Fibroblast of gingiva (primary cell): ENCODE results near the gene DNAH3.
"Not testable (repeated sequence)": the region's sequence is repeated elsewhere in the genome, so short reads cannot be mapped to it uniquely, and the experiment has no call there.

Experiments used
- DNase-seq: peaks from one replicate; pipeline ENCODE4 v3.0.0-alpha.2; 2011; ENCODE audit warnings: low read depth

DNAH3 gene

DNA sequence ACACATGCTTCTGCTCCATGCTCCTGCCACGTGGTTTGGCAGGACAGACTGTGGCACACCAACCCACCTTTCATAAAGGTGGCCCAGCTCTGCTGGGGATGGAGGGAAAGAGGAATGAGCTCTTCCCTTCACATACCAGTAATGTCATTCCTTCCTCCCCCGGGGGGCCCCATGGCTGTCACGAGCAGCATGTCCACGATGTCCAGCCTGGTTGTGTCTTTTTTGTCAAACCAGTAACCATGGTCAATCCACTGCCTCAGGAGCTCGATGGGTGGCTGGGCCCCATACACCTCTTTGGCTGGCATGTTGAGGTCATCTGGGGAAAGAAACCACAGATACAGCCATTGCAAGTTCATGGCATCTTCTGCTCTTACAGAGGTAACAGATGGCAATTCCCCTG is 153.5 kb downstream of the DNAH3 start:
- no peak for DNase-seq

DNA sequence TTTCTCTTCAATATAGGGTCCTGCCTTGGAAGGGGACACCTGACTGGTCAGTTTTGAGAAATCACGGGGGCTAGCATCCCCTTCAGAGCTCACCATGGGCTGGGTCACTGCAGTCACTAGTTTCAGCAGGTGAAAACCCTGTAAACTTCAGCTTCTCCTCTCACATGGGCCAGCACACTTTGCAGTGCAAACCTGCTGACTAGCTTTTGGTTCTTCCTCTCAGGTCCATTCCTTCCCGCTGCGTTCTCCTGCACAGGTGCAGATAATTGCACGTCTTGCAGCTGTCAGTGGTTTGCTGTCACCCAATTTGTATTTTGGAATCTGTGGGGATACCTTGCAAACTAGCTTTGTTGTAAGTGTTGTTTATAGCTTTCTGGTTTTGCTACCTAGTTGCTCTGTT is 154.9 kb downstream of the DNAH3 start:
- no peak for DNase-seq

DNA sequence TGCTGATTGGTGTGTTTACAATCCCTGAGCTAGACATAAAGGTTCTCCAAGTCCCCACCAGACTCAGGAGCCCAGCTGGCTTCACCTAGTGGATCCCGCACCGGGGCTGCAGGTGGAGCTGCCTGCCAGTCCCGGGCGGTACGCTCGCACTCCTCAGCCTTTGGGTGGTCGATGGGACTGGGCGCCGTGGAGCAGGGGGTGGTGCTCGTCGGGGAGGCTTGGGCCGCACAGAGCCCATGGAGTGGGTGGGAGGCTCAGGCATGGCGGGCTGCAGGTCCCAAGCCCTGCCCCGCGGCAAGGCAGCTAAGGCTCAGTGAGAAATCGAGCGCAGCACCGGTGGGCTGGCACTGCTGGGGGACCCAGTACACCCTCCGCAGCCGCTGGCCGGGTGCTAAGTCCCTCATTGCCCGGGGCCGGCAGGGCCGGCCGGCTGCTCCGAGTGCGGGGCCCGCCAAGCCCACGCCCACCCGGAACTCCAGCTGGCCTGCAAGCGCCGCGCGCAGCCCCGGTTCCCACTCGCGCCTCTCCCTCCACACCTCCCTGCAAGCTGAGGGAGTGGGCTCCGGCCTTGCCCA is 161.1 kb downstream of the DNAH3 start:
- DNase-seq, result not testable (repeated sequence)

DNA sequence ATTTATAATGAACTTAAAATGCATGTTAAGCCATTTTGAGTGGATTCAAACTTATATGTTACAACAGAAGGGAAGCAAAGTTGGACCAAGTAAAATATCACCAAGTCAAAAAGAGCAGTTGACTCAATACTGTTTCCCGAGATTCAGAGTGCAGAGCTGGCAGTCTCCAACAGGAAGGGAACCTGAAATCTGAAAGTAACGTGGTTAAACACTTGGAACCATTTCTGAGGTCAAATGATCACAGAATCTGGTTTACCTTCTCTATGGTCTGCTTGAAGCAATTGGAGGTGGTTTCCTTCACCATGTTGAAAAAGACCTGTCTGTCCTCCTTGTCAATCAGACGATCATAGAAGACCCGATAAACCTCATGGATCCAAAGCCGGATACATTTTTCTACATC is 163.6 kb downstream of the DNAH3 start:
- DNase-seq, result no peak

DNA sequence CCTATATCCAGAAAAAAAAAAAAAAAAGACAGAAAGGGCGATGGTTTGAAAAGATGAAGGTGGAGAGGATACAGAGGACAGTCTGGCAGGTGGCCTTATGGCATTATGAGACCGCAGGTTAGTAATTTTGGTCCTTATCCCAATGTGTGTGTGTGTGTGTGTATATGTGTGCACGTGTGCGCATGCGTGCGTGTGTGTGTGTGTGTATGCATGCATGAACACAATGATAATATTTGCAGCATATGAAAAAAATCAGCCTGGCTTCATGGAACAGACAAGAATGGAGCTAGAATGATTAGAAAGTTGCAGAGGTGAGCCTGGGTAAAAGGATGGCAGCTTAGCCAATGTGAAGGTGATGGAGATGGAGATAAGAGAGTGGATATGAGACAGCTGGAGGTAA is 166.6 kb downstream of the DNAH3 start:
- no peak for DNase-seq

DNA sequence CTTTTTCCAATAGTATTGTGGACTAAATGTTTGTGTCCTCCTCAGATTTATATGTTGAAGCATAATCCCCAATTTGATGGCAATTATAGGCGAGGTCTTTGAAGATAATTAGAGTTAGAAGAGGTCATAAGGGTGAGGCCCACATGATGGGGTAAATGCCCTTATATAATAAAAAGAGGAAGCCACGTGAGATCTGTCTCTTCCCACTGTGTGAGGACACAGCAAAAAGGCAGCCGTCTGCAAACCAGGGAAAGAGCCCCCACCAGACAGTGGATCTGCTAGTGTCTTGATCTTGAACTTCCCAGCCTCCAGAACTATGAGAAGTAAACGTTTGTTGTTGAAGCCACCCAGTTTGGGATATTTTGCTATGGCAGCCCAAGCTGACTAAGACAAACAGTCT is 174.1 kb downstream of the DNAH3 start:
- no peak for DNase-seq

DNA sequence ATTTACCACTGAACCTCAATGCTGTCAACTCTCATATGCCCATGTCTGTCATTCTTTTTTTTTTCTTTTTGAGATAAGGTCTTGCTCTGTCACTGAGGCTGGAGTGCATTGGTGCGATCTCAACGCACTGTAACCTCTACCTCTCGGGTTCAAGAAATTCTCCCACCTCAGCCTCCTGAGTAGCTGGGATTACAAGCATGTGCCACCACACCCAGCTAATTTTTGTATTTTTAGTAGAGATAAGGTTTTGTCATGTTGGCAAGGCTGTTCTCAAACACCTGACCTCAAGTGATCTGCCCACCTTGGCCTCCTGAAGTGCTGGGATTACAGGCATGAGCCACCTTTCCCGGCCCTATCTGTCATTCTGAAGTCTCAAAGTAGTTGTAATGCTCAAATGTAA is 177.4 kb downstream of the DNAH3 start:
- not testable (repeated sequence) for DNase-seq

DNA sequence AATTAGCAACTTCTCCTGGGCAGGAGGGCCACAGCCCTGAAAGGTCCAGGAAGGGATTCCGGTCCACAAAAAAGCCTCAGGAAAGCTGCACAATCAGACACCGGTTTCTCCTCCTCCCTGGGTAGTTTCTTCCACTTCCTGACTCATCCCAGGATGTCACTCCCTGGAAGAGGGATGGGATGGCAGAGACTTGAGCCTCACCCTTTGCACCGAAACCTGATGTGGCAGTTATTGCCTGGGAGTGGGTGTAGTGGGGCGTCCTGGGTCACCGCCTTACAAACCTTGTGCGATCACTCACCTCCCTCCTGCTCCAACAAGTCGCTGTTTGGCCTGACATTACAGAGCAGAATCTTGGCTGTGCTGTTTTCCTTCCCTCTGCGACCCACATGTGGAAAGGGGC is 179.2 kb downstream of the DNAH3 start:
- DNase-seq, result no peak

DNA sequence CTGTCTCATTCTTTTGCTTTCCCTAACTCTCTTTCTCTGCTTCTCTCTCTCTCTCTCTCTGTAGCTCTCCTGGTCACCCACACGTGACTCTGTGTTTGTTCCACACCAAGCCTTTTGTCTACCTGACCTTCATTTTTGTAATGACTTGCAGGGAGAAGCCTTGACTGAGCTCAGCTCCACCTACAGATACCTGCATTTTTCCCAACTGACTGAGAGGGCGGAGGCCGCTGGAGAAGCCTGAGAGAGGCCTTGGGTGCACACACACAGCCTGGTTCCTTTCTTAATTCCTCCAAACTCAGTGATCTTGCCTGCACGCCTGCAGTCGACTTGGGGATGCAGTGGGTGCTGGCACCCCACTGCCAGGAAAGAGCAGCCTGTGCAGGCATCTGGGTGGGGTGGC is 181.3 kb downstream of the DNAH3 start:
- DNase-seq, result no peak

DNA sequence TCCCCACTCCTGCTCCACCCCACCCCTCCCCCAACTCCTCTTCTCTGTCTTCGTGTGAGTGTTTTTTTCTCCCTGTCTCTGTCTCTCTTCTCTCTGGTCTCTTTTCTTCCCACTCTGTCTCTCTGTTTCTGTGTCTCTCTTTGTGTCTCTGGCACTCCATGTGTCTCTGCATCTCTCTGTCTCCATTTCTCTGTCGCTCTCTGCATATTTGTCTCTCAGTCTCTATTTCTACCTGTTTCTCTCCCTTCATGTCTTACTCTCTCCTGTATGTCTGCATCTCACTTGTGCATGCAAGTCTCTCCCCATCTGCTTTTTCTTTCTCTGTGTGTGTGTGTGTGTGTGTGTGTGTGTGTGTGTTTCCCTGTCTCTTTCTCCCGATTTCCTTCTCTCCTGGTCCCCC is 181.9 kb downstream of the DNAH3 start:
- no peak for DNase-seq

DNA sequence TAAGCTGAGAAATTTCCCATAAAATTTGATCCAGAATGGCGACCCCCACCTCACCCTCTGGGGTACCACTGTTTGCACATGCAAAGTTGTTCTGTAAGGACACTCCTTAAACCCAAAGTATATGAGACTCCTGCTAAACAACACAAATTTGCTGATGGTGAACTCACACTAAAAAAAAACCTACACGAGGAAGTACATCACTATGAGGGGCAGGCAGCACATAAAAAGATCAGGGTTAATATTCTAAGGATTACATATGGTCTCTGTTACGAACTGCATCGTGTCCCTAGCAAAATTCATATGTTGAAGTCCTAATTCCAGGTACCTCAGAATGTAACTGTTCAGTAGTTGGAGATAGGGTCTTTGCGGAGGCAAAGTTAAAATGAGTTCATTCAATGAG is 189.7 kb downstream of the DNAH3 start:
- no peak for DNase-seq

DNA sequence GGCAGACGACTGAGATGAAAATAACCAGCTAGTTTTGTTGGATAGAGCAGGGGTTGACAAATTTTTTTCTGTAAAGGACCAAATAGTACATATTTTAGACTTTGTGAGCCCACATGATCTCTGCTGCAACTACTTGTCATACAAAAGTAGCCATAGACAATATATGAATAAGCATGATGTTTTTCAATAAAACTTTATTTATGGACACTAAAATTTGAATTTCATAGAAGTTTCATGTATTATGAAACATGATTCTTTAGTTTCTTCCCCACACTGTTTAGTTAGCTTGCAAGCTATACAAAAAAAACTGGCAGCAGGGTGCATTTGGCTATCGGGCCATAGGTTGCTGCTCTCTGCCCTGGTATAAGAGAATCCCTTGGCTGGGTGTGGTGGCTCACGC is 193.5 kb downstream of the DNAH3 start:
- no peak for DNase-seq

DNA sequence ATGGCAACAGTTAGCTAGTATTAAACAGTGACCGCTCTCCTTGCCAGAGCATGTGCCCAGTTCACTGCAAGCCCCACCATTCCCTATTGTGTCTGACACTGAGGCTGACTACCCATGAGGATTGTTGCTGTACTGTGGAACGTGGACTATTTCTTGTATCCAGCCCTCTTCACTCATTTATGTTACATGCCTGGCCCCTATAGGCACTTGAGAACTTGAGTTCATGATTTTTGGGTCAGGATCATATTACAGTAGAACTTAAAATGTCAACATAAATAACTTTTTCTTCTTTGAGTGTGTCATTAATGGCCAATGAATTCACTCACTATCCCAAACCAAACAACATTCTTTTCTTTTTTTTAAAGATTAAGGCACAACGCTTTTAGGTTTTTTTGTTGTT is 194.3 kb downstream of the DNAH3 start:
- DNase-seq, result peak; percentile 34

DNA sequence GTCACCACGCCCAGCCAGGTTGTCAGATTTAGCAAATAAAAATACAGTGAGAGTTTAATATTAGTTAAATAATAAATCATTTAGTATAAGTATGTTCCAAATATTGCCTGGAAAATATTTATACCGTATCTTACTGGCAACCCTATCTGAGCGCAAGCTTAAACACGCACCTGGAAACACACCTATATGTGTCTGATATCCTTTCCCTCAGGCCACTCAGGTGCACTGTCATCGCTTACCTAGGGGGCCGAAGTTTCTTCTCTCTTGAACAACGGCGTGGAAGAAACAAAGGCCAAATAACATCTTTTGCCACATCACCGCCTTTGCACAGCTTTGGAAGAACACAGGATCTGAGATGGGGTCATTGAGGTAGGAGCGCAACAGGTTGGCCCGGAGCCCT is 196.1 kb downstream of the DNAH3 start:
- no peak for DNase-seq

DNA sequence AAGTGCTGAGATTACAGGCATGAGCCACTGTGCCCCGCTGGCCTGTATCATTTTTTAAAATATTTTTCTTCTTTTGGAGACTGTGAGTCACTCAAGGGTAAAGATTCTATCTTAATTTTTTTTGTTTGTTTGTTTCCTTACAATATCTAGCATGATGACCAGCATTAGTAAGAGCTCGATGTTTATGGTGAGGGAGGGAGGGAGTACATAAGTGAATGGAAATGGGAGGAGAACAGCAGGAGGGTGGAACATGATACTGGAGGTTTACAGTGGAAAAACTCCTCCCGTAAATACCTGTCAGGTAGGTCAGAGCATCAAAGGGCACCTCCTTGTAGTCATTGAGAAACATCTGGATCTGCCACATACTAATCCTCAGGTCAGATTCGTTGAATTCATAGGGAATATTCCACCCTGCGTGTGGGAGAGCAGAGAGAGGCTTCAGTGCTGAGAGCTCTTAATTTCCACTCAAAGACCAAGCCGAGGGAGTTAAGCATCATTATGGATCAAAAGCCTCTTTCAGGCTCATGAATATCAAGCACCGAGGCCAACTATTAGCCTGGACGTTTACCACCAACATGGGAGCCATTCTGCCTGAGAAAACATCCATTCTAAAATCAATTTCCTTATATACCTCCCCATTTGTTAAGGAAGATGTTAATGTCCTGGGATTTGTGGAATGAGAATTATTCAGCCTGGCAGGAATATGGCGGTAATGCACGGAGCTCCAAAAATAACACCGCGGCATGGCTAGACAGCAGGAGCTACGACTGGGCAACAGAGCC is 198.3 kb downstream of the DNAH3 start:
- DNase-seq, result no peak

DNA sequence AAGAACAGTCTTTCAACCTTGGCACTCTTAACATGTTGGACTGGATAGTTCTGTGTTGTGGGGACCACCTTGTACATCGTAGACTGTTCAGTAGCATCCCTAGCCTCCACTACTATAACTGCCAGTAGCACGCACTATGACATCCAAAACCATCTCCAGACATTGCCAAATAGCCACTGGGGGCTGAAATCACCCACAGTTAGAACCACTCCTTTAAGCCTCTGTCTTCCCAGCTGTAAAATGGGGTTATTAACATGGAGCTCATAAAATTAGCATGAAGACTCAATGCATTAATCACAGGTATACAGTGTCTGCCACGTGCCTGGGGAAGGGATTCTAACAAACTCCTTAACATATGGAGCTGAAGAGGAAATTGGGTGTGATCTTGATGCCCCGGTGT is 200.4 kb downstream of the DNAH3 start:
- DNase-seq, result no peak

DNA sequence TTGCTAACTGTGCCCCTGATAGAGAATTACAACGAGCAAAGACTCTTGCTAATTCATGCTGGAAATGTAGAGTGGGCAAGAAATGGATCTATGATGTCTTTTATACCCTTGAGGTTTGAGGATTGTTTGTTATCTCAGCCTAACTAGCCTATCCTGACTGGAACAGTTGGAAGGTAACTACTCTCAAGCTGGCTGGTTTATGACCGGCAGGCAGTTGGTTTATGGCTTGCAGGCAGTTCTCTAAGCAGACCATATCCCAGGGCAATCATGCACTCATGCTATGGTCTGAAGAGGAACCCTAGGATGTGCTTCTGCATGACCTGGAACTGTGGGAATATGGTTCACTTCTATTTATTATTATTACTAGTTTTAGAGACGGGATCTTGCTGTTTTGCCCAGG is 201.0 kb downstream of the DNAH3 start:
- DNase-seq, result no peak

DNA sequence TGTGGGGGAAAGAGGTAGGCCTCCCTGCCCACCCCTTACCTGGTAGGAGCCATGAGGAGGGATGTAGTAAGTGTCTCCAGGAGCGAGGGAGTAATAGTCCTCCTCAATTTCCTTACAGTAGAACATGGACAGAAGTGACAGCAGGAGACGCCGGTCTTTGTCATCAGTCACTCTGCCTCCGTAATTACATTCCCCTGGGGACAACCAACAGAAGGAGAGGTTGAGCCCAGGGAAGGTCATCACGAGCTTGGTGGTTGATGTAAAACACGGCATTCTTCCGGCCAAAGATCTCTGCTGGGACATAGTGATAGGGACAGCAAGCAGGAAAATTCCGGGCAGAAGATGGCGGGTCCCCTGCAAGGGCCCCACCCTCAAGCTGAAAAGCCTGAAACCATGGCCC is 202.2 kb downstream of the DNAH3 start:
- no peak for DNase-seq

DNA sequence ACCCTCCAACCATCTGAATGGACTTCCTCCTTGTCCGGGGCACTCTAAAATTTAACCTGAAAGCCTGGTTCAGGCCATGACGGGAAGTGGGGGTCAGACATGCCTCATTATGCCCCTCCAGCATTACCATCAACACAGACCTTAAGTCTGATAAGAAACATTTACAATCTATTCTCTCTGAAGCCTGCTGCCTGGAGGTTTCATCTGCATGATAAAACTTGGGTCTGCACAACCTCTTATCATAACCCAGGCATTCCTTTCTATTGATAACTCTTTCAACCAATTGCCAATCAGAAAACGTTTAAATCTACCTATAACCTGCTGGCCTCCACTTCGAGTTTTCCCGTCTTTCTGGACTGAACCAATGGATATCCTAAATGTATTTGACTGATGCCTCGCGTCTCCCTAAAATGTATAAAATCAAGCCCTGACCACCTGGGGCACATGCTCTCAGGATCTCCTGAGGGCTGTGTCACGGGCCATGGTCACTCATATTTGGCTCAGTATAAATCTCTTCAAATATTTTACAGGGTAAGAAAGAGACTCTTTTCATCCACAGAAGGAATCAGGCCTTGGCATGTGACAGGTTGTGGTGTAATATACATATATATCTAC is 204.5 kb downstream of the DNAH3 start:
- DNase-seq, result no peak

DNA sequence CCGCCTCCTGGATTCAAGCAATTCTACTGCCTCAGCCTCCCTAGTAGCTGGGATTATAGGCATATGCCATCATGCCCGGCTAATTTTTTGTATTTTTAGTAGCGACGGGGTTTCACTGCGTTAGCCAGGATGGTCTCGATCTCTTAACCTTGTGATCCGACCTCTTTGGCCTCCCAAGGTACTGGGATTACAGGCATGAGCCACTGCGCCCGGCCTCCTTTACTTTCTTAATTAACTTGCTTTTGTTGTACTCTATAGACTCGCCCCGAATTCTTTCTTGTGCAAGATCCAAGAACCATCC is 205.1 kb downstream of the DNAH3 start:
- DNase-seq, result not testable (repeated sequence)

DNA sequence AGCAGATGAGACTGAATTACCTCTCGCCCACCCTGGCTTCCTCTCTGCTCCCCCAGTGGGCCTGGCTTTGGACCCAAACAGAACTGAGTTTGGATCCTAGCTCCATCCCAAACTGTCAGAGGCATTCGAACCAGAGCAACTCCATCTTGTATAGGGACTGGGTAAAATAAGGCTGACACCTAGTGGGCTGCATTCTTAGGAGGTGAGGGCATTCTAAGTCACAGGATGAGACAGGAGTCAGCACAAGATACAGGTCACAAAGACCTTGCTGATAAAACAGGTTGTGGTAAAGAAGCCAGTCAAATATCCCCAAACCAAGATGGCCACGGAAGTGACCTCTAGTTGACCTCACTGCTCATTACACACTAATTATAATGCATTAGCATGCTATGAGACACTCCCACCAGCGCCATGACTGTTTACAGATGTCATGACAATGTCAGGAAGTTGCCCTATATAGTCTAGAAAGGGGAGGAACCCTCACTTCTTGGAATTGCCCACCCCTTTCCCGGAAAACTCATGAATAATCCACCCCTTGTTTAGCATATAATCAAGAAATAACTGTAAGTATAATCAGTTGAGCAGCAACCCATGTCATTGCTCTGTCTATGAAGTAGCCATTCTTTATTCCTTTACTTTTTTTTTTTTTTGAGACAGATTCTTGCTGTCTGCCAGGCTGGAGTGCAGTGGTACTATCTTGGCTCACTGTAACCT is 205.6 kb downstream of the DNAH3 start:
- no peak for DNase-seq

DNA sequence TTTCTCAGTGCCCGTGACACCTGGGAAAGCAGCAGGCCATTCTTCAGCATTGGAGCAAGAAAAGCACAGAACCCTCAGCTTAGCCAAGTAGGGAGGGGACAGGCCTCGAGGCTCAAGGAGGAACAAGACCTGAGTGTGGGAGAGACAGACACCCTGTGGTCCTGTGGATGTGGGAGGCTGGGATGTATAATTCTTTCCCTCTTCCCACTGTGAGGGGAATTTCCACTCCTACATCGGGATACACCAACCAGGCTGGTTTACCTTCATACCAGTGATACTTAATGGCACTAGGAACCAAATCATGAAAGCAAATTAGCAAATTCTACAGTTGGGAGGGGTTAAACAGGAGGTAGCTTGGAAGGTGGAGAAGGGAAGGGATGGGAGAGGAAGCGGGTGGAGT is 208.4 kb downstream of the DNAH3 start:
- DNase-seq, result no peak

DNA sequence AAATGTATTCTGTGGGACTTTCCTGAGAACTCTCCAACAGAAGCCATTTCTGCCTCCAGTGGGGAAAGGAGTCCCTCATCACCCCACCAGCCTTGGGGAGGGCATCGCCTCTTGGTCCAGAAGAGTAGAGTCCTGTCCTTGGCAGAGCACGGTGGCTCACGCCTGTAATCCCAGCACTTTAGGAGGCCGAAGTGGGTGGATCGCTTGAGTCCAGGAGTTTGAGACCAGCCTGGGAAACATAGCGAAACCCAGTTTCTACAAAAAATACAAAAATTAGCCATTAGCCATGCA is 209.1 kb downstream of the DNAH3 start:
- no peak for DNase-seq
